Measurements from ENCODE around the gene INPP5A.

INPP5A gene

DNA sequence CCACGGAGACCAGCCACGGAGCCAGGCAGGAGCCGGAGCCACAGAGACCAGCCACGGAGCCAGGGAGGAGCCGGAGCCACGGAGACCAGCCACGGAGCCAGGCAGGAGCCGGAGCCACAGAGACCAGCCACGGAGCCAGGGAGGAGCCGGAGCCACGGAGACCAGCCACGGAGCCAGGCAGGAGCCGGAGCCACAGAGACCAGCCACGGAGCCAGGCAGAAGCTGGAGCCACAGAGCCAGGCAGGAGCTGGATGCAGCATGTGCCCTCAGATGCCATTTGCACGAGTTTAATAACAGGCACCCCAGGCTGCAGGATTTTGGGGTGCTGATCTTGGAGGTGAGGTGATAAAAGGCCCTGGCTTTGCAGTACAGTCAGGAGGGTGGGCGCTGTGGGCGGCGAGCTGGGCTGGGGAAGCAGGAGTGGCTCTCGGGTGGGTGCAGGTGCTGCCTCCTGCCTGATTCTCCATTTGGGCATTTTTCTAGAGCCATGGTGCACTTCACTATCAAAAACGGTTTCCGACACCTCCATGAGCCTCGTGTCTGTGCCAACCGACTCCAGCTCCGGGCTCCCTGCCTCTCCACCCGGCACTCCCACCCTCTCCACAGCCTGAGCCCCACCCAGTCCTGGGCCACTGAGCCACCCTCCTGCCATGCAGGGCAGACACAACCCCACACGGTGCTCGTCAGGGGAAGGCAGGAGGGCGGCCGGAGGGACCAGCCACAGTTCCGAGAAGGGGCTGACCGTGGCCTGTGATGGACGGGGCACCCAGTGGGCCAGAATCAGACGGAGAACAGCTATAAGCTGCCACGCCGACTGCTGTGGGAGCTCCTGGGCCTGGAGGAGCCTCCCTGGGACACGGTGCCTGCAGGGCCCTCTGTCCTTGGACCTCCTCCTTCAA, 289.2 kb downstream of the INPP5A start:
- in situ Hi-C loops (cut with MboI; ENCODE audit: low sequenced_read_pairs), result no loop called here

DNA sequence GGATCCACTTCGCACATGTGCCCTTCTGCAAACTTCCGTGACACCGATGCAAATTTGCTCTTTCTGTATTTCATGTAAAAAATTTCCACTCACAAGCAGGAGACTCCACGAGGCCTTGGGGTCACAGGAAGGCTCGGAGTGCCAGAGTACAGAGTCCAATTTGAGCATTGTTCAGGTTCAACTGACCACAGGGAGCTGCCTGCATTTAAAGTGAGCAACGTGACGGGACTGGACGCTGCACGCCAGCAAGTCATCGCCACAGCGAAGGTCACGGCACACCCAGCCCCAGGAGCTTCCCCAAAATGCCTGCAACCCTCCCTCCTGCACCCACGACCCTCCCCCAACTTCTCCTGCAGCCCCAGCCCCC, 289.8 kb downstream of the INPP5A start:
- in situ Hi-C loops (cut with MboI; ENCODE audit: low sequenced_read_pairs), result no loop called here

DNA sequence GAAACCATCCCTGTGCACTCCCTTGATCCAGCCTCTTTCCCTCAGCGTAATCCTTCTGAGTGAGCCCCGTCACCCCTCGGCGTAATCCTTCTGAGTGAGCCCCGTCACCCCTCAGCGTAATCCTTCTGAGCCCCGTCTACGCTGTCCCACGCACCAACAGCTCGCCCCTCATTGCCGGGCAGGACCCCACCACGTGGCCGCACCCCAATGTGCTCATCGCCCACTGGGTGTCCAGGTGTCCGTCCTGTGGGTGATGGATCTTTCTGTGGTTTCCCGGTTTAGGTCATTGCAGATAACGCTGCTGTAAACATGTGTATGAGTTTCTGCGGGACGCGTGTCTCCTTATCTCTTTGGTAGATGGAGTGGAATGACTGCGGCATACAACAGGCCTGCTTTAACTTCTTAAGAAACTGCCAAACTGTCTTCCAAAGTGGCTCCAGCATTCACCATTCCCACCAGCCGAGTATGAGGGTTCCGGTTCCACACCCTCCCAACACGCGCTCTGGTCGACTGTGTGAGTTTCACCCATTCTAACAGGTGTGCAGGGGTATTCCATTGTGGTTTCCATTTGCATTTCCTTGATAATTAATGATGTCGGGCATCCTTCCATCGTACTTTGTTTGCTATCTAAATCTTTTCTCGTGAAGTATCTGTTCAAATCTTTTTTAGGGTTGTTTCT, 290.4 kb downstream of the INPP5A start:
- in situ Hi-C loops (cut with MboI; ENCODE audit: low sequenced_read_pairs), result no loop called here

DNA sequence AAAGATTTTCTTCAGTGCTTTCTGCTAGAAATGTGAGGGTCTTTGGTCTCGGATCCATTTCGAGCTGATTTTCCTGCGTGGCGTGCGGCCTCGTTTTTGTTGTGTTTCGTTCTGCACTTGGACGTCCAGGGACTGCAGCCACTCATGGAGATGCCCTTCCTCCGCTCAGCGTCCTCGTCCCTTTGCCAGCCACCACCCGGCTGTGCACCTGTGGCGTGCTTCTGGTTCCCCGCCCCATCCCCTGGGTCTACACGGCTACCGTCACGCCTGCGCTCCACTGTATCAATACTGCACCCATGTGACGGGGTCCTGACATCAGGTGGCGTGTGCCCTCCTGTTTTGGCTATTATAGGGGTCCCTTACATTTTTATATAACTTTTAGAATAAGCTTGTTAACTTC, 291.1 kb downstream of the INPP5A start:
- in situ Hi-C loops (cut with MboI; ENCODE audit: low sequenced_read_pairs), result no loop called here

DNA sequence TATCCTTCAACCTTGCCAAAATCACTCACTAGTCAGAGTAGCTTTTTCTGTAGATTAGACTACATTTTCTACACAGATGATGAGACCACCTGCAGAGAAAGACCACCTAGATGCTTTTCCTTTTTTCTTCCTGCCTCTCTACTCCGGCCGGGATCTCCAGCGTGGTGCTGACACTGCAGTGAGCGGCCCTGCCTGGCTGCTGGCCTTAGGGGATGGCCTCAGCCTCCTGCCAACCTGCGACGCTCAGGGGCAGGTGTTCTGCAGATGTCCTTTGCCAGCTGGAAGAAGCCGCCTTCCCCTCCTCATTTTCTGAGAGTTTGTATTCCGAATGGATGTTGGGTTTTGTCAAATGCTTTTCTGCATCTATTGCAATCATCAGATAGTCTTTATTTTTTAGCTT, 291.8 kb downstream of the INPP5A start:
- in situ Hi-C loops (cut with MboI; ENCODE audit: low sequenced_read_pairs), result no loop called here

DNA sequence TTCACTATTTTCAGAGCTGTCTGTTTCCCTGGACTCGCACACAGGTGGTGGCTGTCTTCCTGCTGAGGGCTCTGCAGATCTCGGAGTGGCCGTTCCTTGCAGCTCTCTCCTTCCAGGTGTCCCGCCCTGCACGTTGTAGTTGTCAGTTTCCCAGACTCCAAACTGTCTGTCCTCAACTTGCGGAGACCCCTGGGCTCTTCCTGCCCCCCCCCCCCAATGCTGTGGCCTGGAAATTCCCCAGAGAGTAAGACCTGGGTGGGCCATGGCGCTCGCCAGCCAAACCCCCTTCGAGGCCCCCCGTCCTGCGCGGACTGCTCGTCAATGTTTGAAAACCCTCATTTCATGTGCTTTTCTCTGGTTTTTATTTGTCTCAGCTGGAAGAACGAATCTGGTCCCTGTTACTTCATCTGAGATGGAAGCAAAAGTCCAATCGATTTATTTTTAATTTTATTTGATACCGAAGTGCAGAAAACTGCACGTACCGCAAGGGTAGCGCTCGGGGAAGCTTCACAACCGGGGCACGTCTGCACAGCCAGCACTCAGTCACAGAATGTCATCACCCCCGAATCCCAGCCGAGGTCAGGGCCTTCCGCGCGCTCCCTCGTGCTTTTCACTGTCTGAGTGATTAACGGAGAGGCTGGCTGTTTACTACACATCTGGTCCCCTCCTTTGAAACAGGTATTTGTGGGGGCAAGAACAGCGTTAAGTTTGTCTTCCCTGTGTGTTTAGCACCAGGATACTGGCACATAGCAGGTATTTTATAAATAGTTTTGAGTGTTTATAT, 294.8 kb downstream of the INPP5A start:
- in situ Hi-C loops (cut with MboI; ENCODE audit: low sequenced_read_pairs), result no loop called here
